HG03135 (cell line): ENCODE data around the gene C13orf46.
"Not testable (repeated sequence)": the region's sequence is repeated elsewhere in the genome, so short reads cannot be mapped to it uniquely, and the experiment has no call there.

Experiments
- ATAC-seq: cut with Tn5 transposase; IDR thresholded peaks from one replicate; pipeline ENCODE4 v1.9.1; 2021; ENCODE audit warnings: mild to moderate bottlenecking, moderate library complexity; ENCODE audit not compliant: unreplicated experiment

Gene C13orf46

GRCh38 chr13:113973218-113974164 is at the start of gene C13orf46:
Gene C13orf46 (minus strand): TSS chr13:113974076. CDS start chr13:113973997, 79 bp downstream.
- ATAC-seq: no peak

- ATAC-seq: no peak
Measured at GRCh38 chr13:114022876-114023275, 49.0 kb upstream of the C13orf46 start.

- no peak for ATAC-seq
Measured at GRCh38 chr13:114022309-114022669, 48.4 kb upstream of the C13orf46 start.

GRCh38 chr13:114021464-114022308 is 47.8 kb upstream of the C13orf46 start:
- ATAC-seq: no peak

- no peak for ATAC-seq
Measured at GRCh38 chr13:114020750-114021463, 47.0 kb upstream of the C13orf46 start.

- ATAC-seq: not testable (repeated sequence)
Measured at GRCh38 chr13:114020134-114020533, 46.3 kb upstream of the C13orf46 start.

GRCh38 chr13:114019367-114019766 is 45.5 kb upstream of the C13orf46 start:
- no peak for ATAC-seq

- no peak for ATAC-seq
Measured at GRCh38 chr13:114018461-114019055, 44.7 kb upstream of the C13orf46 start.

- ATAC-seq: no peak
Measured at GRCh38 chr13:114017966-114018365, 44.1 kb upstream of the C13orf46 start.

GRCh38 chr13:114017028-114017630 is 43.3 kb upstream of the C13orf46 start:
- no peak for ATAC-seq

- ATAC-seq: no peak
Measured at GRCh38 chr13:114016321-114017027, 42.6 kb upstream of the C13orf46 start.

GRCh38 chr13:114015969-114016295 is 42.1 kb upstream of the C13orf46 start:
- ATAC-seq: no peak

- no peak for ATAC-seq
Measured at GRCh38 chr13:114015111-114015968, 41.5 kb upstream of the C13orf46 start.

- no peak for ATAC-seq
Measured at GRCh38 chr13:114013952-114014629, 40.2 kb upstream of the C13orf46 start.

GRCh38 chr13:114013336-114013735 is 39.5 kb upstream of the C13orf46 start:
- no peak for ATAC-seq

GRCh38 chr13:114012921-114013320 is 39.0 kb upstream of the C13orf46 start:
- no peak for ATAC-seq

GRCh38 chr13:114012141-114012540 is 38.3 kb upstream of the C13orf46 start:
- ATAC-seq: no peak

GRCh38 chr13:114011226-114011625 is 37.4 kb upstream of the C13orf46 start:
- ATAC-seq: no peak
